LNCaP clone FGC (cell line): ENCODE data around the gene SETD7.

Source experiments
- DNase-seq: peaks from one replicate; pipeline ENCODE4 v3.0.0-alpha.2; 2011; ENCODE audit warnings: low read depth
- H3K4me3 ChIP-seq: 2 replicates; pipeline ENCODE4 v1.5.1; 2011; ENCODE audit warnings: mild to moderate bottlenecking, low read depth, low read length, control low read depth
- CTCF ChIP-seq: IDR thresholded peaks from 2 replicates; pipeline ENCODE4 v1.5.1; 2012; ENCODE audit warnings: mild to moderate bottlenecking; ENCODE audit not compliant: control insufficient read depth, insufficient read depth; ENCODE audit errors: extremely low read depth

The SETD7 gene

GRCh38 chr4:139506774-139507173, 49.2 kb downstream of the SETD7 start:
- no peak for TF ChIP-seq CTCF
- H3K4me3 ChIP-seq = no peak overlapping the region
- no peak for DNase-seq

- DNase-seq = no peak
- no peak for TF ChIP-seq CTCF
- H3K4me3 ChIP-seq = no peak overlapping the region
These were observed 52.3 kb downstream of the SETD7 start for GRCh38 chr4:139503622-139504166.

GRCh38 chr4:139501927-139502899, 53.8 kb downstream of the SETD7 start:
- DNase-seq = no peak
- TF ChIP-seq CTCF = no peak
- no peak overlapping the region for H3K4me3 ChIP-seq

- no peak for TF ChIP-seq CTCF
- DNase-seq = peak; percentile 48
- no peak overlapping the region for H3K4me3 ChIP-seq
These were observed 54.5 kb downstream of the SETD7 start for GRCh38 chr4:139501527-139501926.

GRCh38 chr4:139501117-139501516, 54.9 kb downstream of the SETD7 start:
- DNase-seq = no peak
- no peak for TF ChIP-seq CTCF
- no peak overlapping the region for H3K4me3 ChIP-seq

- no peak overlapping the region for H3K4me3 ChIP-seq
- DNase-seq = no peak
- TF ChIP-seq CTCF = no peak
These were observed 56.8 kb downstream of the SETD7 start for GRCh38 chr4:139499186-139499585.
